ENCODE results near the gene CP. TPM values are rescaled to one million over a fixed set of nuclear protein-coding genes. Genes with fewer than 3 reads are reported as not detected.

Gene CP
- total and polyA plus RNA-seq, 2 of the 13 experiments (the other 11 are each of a cell fraction or from before 2014, with no cell fraction given): 42.6 to 789 TPM

DNA sequence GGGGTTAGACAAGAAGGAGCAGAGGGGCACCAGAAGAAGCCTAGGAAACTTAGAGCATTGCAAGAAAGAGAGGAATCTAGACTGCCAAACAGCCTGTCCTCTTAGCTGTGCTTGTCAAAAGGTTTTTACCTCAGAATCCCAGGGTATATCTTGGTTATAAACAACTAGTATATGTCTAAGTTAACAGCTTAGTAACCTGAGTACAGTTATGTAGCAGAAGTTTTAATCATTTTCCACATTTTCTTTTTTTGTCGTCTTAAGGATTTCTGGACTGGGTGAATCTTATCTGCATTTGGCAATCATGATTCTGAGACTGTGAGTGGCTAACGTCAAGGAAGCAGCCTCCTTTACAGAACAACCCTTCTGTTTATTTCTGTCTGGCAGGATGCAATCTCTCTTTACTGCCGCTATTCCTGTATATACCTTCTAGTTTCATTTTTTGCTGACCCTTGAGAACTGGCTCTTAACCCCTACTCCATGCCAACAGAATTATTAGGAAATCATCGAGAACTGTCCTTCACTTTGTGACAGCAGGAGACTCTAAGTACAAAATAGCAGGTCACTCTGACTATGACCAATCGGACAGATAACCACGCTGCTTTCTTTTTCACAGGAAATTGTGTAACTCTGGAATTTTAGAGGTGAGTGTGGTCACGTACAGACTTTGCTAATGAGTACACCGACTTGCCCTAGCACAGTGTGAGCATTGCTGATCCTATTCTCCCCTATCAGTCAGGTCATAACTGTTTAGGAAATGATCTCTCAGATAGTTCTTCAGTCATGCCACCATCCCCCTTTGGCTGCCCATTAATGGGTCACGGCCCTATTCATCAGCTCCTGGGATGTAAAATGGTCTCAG, 3.3 kb upstream of the CP start (continued):
- TF ChIP-seq MXD4 (CRISPR knock-in tag; IDR thresholded peaks at IDR 0.05): peak; percentile 88
- peak; percentile 79; the same call in 1 of the 2 replicates for TF ChIP-seq ZNF652 (CRISPR knock-in tag; IDR thresholded peaks at IDR 0.05; ENCODE audit: borderline replicate concordance, low read depth)
- TF ChIP-seq, protein P1, sequence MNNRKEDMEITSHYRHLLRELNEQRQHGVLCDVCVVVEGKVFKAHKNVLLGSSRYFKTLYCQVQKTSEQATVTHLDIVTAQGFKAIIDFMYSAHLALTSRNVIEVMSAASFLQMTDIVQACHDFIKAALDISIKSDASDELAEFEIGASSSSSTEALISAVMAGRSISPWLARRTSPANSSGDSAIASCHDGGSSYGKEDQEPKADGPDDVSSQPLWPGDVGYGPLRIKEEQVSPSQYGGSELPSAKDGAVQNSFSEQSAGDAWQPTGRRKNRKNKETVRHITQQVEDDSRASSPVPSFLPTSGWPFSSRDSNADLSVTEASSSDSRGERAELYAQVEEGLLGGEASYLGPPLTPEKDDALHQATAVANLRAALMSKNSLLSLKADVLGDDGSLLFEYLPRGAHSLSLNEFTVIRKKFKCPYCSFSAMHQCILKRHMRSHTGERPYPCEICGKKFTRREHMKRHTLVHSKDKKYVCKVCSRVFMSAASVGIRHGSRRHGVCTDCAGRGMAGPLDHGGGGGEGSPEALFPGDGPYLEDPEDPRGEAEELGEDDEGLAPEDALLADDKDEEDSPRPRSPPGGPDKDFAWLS (CRISPR knock-in tag; IDR thresholded peaks at IDR 0.05; ENCODE audit: borderline replicate concordance): no peak
- TF ChIP-seq BCL6 (CRISPR knock-in tag; IDR thresholded peaks at IDR 0.05): peak; percentile 92
- 0 out of 2 replicates have a peak, but pooled peaks have one; percentile 71 for TF ChIP-seq NFKBIZ (CRISPR knock-in tag; IDR thresholded peaks at IDR 0.05)
- TF ChIP-seq, protein P2, sequence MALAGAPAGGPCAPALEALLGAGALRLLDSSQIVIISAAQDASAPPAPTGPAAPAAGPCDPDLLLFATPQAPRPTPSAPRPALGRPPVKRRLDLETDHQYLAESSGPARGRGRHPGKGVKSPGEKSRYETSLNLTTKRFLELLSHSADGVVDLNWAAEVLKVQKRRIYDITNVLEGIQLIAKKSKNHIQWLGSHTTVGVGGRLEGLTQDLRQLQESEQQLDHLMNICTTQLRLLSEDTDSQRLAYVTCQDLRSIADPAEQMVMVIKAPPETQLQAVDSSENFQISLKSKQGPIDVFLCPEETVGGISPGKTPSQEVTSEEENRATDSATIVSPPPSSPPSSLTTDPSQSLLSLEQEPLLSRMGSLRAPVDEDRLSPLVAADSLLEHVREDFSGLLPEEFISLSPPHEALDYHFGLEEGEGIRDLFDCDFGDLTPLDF (CRISPR knock-in tag; IDR thresholded peaks at IDR 0.05): no peak
- peak; percentile 99 for TF ChIP-seq MED8 (CRISPR knock-in tag; IDR thresholded peaks at IDR 0.05; ENCODE audit: insufficient replicate concordance)
- TF ChIP-seq, protein P3, sequence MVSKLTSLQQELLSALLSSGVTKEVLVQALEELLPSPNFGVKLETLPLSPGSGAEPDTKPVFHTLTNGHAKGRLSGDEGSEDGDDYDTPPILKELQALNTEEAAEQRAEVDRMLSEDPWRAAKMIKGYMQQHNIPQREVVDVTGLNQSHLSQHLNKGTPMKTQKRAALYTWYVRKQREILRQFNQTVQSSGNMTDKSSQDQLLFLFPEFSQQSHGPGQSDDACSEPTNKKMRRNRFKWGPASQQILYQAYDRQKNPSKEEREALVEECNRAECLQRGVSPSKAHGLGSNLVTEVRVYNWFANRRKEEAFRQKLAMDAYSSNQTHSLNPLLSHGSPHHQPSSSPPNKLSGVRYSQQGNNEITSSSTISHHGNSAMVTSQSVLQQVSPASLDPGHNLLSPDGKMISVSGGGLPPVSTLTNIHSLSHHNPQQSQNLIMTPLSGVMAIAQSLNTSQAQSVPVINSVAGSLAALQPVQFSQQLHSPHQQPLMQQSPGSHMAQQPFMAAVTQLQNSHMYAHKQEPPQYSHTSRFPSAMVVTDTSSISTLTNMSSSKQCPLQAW (CRISPR knock-in tag; IDR thresholded peaks at IDR 0.05): peak; percentile 85
- TF ChIP-seq, protein P4, sequence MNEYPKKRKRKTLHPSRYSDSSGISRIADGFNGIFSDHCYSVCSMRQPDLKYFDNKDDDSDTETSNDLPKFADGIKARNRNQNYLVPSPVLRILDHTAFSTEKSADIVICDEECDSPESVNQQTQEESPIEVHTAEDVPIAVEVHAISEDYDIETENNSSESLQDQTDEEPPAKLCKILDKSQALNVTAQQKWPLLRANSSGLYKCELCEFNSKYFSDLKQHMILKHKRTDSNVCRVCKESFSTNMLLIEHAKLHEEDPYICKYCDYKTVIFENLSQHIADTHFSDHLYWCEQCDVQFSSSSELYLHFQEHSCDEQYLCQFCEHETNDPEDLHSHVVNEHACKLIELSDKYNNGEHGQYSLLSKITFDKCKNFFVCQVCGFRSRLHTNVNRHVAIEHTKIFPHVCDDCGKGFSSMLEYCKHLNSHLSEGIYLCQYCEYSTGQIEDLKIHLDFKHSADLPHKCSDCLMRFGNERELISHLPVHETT (CRISPR knock-in tag; conservative IDR thresholded peaks at IDR 0.05): peak; percentile 58; the same call in 1 of the 2 replicates
- peak; percentile 68 for TF ChIP-seq SIX1 (CRISPR knock-in tag; IDR thresholded peaks at IDR 0.05; ENCODE audit: borderline replicate concordance)
- TF ChIP-seq ZNF282 (IDR thresholded peaks at IDR 0.05; ENCODE audit: partially characterized antibody): no peak
- TF ChIP-seq, protein P5, sequence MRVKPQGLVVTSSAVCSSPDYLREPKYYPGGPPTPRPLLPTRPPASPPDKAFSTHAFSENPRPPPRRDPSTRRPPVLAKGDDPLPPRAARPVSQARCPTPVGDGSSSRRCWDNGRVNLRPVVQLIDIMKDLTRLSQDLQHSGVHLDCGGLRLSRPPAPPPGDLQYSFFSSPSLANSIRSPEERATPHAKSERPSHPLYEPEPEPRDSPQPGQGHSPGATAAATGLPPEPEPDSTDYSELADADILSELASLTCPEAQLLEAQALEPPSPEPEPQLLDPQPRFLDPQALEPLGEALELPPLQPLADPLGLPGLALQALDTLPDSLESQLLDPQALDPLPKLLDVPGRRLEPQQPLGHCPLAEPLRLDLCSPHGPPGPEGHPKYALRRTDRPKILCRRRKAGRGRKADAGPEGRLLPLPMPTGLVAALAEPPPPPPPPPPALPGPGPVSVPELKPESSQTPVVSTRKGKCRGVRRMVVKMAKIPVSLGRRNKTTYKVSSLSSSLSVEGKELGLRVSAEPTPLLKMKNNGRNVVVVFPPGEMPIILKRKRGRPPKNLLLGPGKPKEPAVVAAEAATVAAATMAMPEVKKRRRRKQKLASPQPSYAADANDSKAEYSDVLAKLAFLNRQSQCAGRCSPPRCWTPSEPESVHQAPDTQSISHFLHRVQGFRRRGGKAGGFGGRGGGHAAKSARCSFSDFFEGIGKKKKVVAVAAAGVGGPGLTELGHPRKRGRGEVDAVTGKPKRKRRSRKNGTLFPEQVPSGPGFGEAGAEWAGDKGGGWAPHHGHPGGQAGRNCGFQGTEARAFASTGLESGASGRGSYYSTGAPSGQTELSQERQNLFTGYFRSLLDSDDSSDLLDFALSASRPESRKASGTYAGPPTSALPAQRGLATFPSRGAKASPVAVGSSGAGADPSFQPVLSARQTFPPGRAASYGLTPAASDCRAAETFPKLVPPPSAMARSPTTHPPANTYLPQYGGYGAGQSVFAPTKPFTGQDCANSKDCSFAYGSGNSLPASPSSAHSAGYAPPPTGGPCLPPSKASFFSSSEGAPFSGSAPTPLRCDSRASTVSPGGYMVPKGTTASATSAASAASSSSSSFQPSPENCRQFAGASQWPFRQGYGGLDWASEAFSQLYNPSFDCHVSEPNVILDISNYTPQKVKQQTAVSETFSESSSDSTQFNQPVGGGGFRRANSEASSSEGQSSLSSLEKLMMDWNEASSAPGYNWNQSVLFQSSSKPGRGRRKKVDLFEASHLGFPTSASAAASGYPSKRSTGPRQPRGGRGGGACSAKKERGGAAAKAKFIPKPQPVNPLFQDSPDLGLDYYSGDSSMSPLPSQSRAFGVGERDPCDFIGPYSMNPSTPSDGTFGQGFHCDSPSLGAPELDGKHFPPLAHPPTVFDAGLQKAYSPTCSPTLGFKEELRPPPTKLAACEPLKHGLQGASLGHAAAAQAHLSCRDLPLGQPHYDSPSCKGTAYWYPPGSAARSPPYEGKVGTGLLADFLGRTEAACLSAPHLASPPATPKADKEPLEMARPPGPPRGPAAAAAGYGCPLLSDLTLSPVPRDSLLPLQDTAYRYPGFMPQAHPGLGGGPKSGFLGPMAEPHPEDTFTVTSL (CRISPR knock-in tag; IDR thresholded peaks at IDR 0.05; ENCODE audit: borderline replicate concordance): peak; percentile 90; the same call in 1 of the 2 replicates
- peak; percentile 31; the same call in 1 of the 2 replicates for TF ChIP-seq ZNF501 (CRISPR knock-in tag; IDR thresholded peaks at IDR 0.05)
- peak; percentile 88 for TF ChIP-seq POGZ (CRISPR knock-in tag; IDR thresholded peaks at IDR 0.05)
- TF ChIP-seq ZNF121 (CRISPR knock-in tag; IDR thresholded peaks at IDR 0.05): no peak

All from HepG2 (cell line).